Activated CD8-positive, alpha-beta T cell treated with anti-CD3 and anti-CD28 coated beads for 36 hours (primary cell): ENCODE data around the gene SLC2A13. TPM values are rescaled to one million over a fixed set of nuclear protein-coding genes. Genes with fewer than 3 reads are reported as not detected.

Experiments
- ATAC-seq: fragments of 200-7000 bp; cut with Tn5 transposase; one replicate; pipeline ENCODE4 v1.10.0; 2021; ENCODE audit warnings: mild to moderate bottlenecking, moderate library complexity
- CTCF ChIA-PET: fragments of 350-600 bp; sonication (Branson Sonifier 250); formaldehyde crosslinking; loops from one replicate; lab custom pipeline; 2021; ENCODE audit warnings: antibody characterized with exemption; lab: Charles Lee
- POLR2A ChIA-PET: fragments of 350-600 bp; sonication (Branson Sonifier 250); formaldehyde crosslinking; loops from one replicate; lab custom pipeline; 2021; ENCODE audit warnings: antibody characterized with exemption; lab: Charles Lee
- DNase-seq: peaks from one replicate; pipeline ENCODE4 v3.0.0-alpha.2; 2020
- H3K27ac Mint-ChIP-seq: one replicate; pipeline ENCODE4 v1.8.0; 2021; ENCODE audit warnings: mild to moderate bottlenecking, mixed read lengths
- H3K27me3 Mint-ChIP-seq: one replicate; pipeline ENCODE4 v1.8.0; 2021; ENCODE audit warnings: mixed read lengths
- H3K36me3 Mint-ChIP-seq: one replicate; pipeline ENCODE4 v1.8.0; 2021; ENCODE audit warnings: low read depth, mixed read lengths
- H3K4me1 Mint-ChIP-seq: one replicate; pipeline ENCODE4 v1.8.0; 2021; ENCODE audit warnings: low read depth, mixed read lengths
- H3K4me3 Mint-ChIP-seq: one replicate; pipeline ENCODE4 v1.8.0; 2021; ENCODE audit warnings: mild to moderate bottlenecking, moderate library complexity, mixed read lengths
- H3K9me3 Mint-ChIP-seq: one replicate; pipeline ENCODE4 v1.8.0; 2021; ENCODE audit warnings: mixed read lengths
- intact Hi-C: fragments of 100-400 bp; cut with micrococcal nuclease; formaldehyde crosslinking; loops from one replicate; pipeline ENCODE4 v1.10.0; 2022
- total RNA-seq, 2 experiments: library from RNA; stranded (reverse); gene quantifications; one replicate each; pipeline ENCODE4 v1.2.3, GENCODE V29; 2021
- TF ChIP-seq, protein P1 (sequence below): fragments of 200-600 bp; IDR thresholded peaks from one replicate; pipeline ENCODE4 v1.8.0; 2022; ENCODE audit warnings: antibody characterized with exemption, mild to moderate bottlenecking

Gene SLC2A13
- total RNA-seq, 2 experiments from 2014 or later = 9.0 to 9.3 TPM

GRCh38 chr12:40028296-40028695 lies 77.6 kb downstream of the SLC2A13 start:
- POLR2A ChIA-PET = interaction anchor here (0.7 kb wide), 1 partner anchor 372 kb away, joined by 3 read pairs; no protein-coding TSS in a partner anchor
- DNase-seq = no peak
- ATAC-seq = no peak
- CTCF ChIA-PET = interaction anchor here (1.8 kb wide), 1 partner anchor 17 kb away, joined by 7 read pairs; no protein-coding TSS in a partner anchor
- Mint-ChIP-seq H3K36me3 (no peaks in the 10 kb centered on the region), H3K9me3 (no peaks in the 10 kb centered on the region), H3K4me3 (no peak overlapping the region), H3K27ac (no peak overlapping the region), H3K27me3 (no peaks in the 10 kb centered on the region), H3K4me1 (no peaks in the 10 kb centered on the region)
- TF ChIP-seq, protein P1, sequence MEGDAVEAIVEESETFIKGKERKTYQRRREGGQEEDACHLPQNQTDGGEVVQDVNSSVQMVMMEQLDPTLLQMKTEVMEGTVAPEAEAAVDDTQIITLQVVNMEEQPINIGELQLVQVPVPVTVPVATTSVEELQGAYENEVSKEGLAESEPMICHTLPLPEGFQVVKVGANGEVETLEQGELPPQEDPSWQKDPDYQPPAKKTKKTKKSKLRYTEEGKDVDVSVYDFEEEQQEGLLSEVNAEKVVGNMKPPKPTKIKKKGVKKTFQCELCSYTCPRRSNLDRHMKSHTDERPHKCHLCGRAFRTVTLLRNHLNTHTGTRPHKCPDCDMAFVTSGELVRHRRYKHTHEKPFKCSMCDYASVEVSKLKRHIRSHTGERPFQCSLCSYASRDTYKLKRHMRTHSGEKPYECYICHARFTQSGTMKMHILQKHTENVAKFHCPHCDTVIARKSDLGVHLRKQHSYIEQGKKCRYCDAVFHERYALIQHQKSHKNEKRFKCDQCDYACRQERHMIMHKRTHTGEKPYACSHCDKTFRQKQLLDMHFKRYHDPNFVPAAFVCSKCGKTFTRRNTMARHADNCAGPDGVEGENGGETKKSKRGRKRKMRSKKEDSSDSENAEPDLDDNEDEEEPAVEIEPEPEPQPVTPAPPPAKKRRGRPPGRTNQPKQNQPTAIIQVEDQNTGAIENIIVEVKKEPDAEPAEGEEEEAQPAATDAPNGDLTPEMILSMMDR = no peak
- intact Hi-C loops = no loop called here

DNA sequence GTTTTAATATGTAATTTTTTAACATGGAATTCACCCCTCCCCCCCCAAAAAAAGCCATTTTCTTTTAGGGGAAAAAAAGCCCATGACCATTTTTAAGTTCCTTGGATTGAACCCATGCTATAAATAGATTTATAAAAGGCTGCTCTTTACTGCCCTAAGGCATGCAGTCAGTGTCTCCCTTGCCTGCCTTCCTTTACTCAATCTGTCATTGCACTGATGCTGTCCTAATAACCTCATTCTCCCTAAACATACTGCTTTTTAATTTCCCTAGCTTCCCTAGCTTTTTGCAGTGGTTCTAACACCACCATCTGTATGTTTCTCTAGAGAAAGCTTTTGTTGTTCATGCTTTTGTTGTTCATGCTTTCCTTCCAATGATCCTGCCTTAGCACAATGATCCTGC lies 83.0 kb downstream of the SLC2A13 start:
- no peaks in the 10 kb centered on the region for H3K36me3 Mint-ChIP-seq
- no peak overlapping the region for H3K4me3 Mint-ChIP-seq
- no peaks in the 10 kb centered on the region for H3K9me3 Mint-ChIP-seq
- POLR2A ChIA-PET = interaction anchor here (0.5 kb wide), 1 partner anchor 171 kb away, joined by 3 read pairs; no protein-coding TSS in a partner anchor
- no peak overlapping the region for H3K27ac Mint-ChIP-seq
- no peaks in the 10 kb centered on the region for H3K4me1 Mint-ChIP-seq
- TF ChIP-seq, protein P1 = no peak
- ATAC-seq (no peak), DNase-seq (no peak)
- CTCF ChIA-PET = interaction anchor here (1.5 kb wide), 1 partner anchor 12 kb away, joined by 8 read pairs; no protein-coding TSS in a partner anchor
- no peaks in the 10 kb centered on the region for H3K27me3 Mint-ChIP-seq
- intact Hi-C loops = no loop called here

GRCh38 chr12:40020261-40020691 lies 85.6 kb downstream of the SLC2A13 start:
- no peak overlapping the region for H3K27ac Mint-ChIP-seq
- H3K36me3 Mint-ChIP-seq = no peaks in the 10 kb centered on the region
- ChIA-PET CTCF (interaction anchor here (1.2 kb wide), 1 partner anchor 9 kb away, joined by 4 read pairs; no protein-coding TSS in a partner anchor), POLR2A (no interaction called here)
- TF ChIP-seq, protein P1 = no peak
- no peak for ATAC-seq
- no peak overlapping the region for H3K4me3 Mint-ChIP-seq
- H3K9me3 Mint-ChIP-seq = no peaks in the 10 kb centered on the region
- H3K4me1 Mint-ChIP-seq = peaks cover 3% of the 10 kb centered on the region
- no peaks in the 10 kb centered on the region for H3K27me3 Mint-ChIP-seq
- intact Hi-C loops = no loop called here
- DNase-seq = no peak

DNA sequence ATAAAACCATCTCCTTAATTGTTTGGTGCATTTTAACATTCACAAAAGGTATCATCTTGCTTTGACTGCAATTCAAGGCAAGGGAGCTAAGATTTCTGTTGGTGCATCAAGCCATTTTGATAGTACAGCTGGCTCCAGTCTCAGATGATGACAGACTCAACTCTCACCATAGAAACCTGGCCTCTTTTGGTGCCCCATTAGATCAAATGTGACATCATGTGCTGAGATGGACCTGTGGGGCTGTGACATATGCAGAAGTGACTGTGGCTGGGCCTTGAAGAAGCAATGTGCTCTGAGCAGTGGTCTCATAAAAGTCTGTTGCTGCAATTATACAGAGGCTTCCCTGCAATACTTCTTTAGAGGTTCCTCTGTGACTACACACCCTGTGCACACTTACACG lies 88.4 kb downstream of the SLC2A13 start:
- peaks cover 15% of the 10 kb centered on the region for H3K4me1 Mint-ChIP-seq
- H3K9me3 Mint-ChIP-seq = no peaks in the 10 kb centered on the region
- ChIA-PET POLR2A (no interaction called here), CTCF (interaction anchor here (1.1 kb wide), 1 partner anchor 28 kb away, joined by 3 read pairs; no protein-coding TSS in a partner anchor)
- ATAC-seq (no peak), DNase-seq (no peak)
- no peak overlapping the region for H3K27ac Mint-ChIP-seq
- H3K27me3 Mint-ChIP-seq = no peaks in the 10 kb centered on the region
- H3K36me3 Mint-ChIP-seq = no peaks in the 10 kb centered on the region
- intact Hi-C loops = no loop called here
- H3K4me3 Mint-ChIP-seq = no peak overlapping the region
- TF ChIP-seq, protein P1 = no peak

DNA sequence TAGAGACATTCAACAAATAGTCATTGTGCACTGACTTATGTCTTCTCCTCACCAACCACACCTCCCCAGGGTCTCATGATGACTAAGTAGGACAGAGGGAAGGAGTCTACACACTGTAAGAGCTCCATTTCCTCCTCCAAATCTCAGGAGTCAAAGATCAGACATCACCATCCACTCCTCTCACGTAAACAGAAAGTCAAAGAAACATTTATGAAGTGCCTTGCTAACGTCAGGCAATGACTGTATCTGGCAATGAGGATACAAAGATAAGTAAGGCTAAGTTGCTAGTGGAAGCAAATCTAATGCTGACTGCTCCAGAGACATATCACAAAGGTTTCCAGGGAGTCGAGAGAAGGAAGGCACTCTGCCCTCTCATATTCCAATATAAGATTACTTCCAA lies 88.9 kb downstream of the SLC2A13 start:
- H3K9me3 Mint-ChIP-seq = no peaks in the 10 kb centered on the region
- DNase-seq (no peak), ATAC-seq (no peak)
- POLR2A ChIA-PET = no interaction called here
- H3K4me3 Mint-ChIP-seq = no peak overlapping the region
- no peaks in the 10 kb centered on the region for H3K36me3 Mint-ChIP-seq
- no peaks in the 10 kb centered on the region for H3K27me3 Mint-ChIP-seq
- intact Hi-C loops = no loop called here
- peaks cover 15% of the 10 kb centered on the region for H3K4me1 Mint-ChIP-seq
- H3K27ac Mint-ChIP-seq = no peak overlapping the region
- CTCF ChIA-PET = interaction anchor here (1.1 kb wide), 1 partner anchor 90 kb away, joined by 3 read pairs; no protein-coding TSS in a partner anchor
- TF ChIP-seq, protein P1 = no peak
